Right renal pelvis (tissue), 4 donors: ENCODE data around the gene HCST. TPM values are rescaled to one million over a fixed set of nuclear protein-coding genes. Genes with fewer than 3 reads are reported as not detected.
"Not testable (repeated sequence)": the region's sequence is repeated elsewhere in the genome, so short reads cannot be mapped to it uniquely, and the experiment has no call there.

ENCODE experiments used
- DNase-seq, 4 donors: peaks; one replicate each; pipeline ENCODE4 v3.0.0-alpha.2; 2013; ENCODE audit warnings: low read depth in 4 of 4, low spot score in 3 of 4, missing footprints in 1 of 4
- polyA plus RNA-seq, 4 donors: library from polyadenylated mRNA; unstranded; fragments of 120-200 nt; gene quantifications; one replicate each; pipeline ENCODE4 v1.2.1, GENCODE V29; 2013; ENCODE audit not compliant: insufficient read length in 4 of 4

The HCST gene
- polyA plus RNA-seq, 4 donors, result 2.7 to 3.2 (median 2.9) TPM

- no peak for DNase-seq
Observed at GRCh38 chr19:35903550-35904179, 1.3 kb downstream of the HCST start.

- DNase-seq, result no peak
Observed at GRCh38 chr19:35904311-35905068, 2.2 kb downstream of the HCST start.

GRCh38 chr19:35905178-35905727 lies 2.9 kb downstream of the HCST start:
- no peak for DNase-seq

- DNase-seq, result no peak
Observed at GRCh38 chr19:35907377-35907745, 5.0 kb downstream of the HCST start.

- DNase-seq, result no peak
Observed at GRCh38 chr19:35908010-35908441, 5.7 kb downstream of the HCST start, which contains the start of gene TYROBP. Gene TYROBP, minus strand, starts transcription at chr19:35908295. Its CDS starts 67 bp downstream, at chr19:35908228.

GRCh38 chr19:35908973-35909683 lies 6.8 kb downstream of the HCST start:
- DNase-seq, result no peak

- DNase-seq, result no peak
Observed at GRCh38 chr19:35909684-35910035, 7.3 kb downstream of the HCST start.

GRCh38 chr19:35910355-35910754 lies 8.0 kb downstream of the HCST start:
- DNase-seq, result not testable (repeated sequence)

- no peak for DNase-seq
Observed at GRCh38 chr19:35911173-35911572, 8.8 kb downstream of the HCST start.

GRCh38 chr19:35911790-35912189 lies 9.5 kb downstream of the HCST start:
- no peak for DNase-seq

- no peak for DNase-seq
Observed at GRCh38 chr19:35913589-35913988, 11.3 kb downstream of the HCST start.

- no peak for DNase-seq
Observed at GRCh38 chr19:35915443-35915842, 13.1 kb downstream of the HCST start.

GRCh38 chr19:35919306-35919705 lies 17.0 kb downstream of the HCST start:
- no peak for DNase-seq

- DNase-seq, result no peak
Observed at GRCh38 chr19:35921012-35921411, 18.7 kb downstream of the HCST start.

- DNase-seq, result no peak
Observed at GRCh38 chr19:35925501-35925900, 23.2 kb downstream of the HCST start.

- DNase-seq, result no peak
Observed at GRCh38 chr19:35928507-35928906, 26.2 kb downstream of the HCST start.

GRCh38 chr19:35929876-35930275 lies 27.5 kb downstream of the HCST start:
- no peak for DNase-seq

GRCh38 chr19:35931161-35931873 lies 29.0 kb downstream of the HCST start:
- DNase-seq, result peak; percentile 98 to 99 (median 99)

GRCh38 chr19:35931874-35932202 lies 29.5 kb downstream of the HCST start:
- no peak for DNase-seq

GRCh38 chr19:35932291-35932936 lies 30.1 kb downstream of the HCST start:
- DNase-seq, result no peak
